ENCODE results near the gene MAPK14. TPM values are rescaled to one million over a fixed set of nuclear protein-coding genes. Genes with fewer than 3 reads are reported as not detected.

The MAPK14 gene
- total and polyA plus RNA-seq, 12 donors = 9.2 to 38.1 (median 29.3) TPM

- TF ChIP-seq CTCF (IDR thresholded peaks at IDR 0.05) = no peak
- DNase-seq (no peak), ATAC-seq (no peak)
- no peak overlapping the region for H3K27ac ChIP-seq
- peaks cover 0 to 47% (median 4%) of the 10 kb centered on the region in 9 donors for H3K36me3 ChIP-seq
- 94 to 98% methylated on average over 10 of the region's 10 CpGs for WGBS, 2 donors
- no peaks in the 10 kb centered on the region for H3K27me3 ChIP-seq
- H3K4me1 ChIP-seq = peaks cover 0 to 68% (median 0%) of the 10 kb centered on the region in 9 donors
- intact Hi-C loops (cut with DNase I) = no loop called here
- no peak overlapping the region for H3K4me3 ChIP-seq
- H3K9me3 ChIP-seq = no peaks in the 10 kb centered on the region
These were observed 87.8 kb downstream of the MAPK14 start for GRCh38 chr6:36115412-36115811.

- peaks cover 0 to 77% (median 8%) of the 10 kb centered on the region in 9 donors for H3K4me1 ChIP-seq
- no peak overlapping the region for H3K4me3 ChIP-seq
- H3K9me3 ChIP-seq = no peaks in the 10 kb centered on the region
- ATAC-seq (no peak), DNase-seq (no peak)
- H3K36me3 ChIP-seq = peaks cover 0 to 38% (median 4%) of the 10 kb centered on the region in 9 donors
- intact Hi-C loops (cut with DNase I) = no loop called here
- no peak overlapping the region for H3K27ac ChIP-seq
- no peak for TF ChIP-seq CTCF (IDR thresholded peaks at IDR 0.05)
- 58 to 72% methylated on average over 3 of the region's 3 CpGs for WGBS, 2 donors
- H3K27me3 ChIP-seq = no peaks in the 10 kb centered on the region
These were observed 88.7 kb downstream of the MAPK14 start for GRCh38 chr6:36116066-36116864.

GRCh38 chr6:36116943-36117342 is 89.3 kb downstream of the MAPK14 start:
- WGBS, 2 donors = 92 to 94% methylated on average over 2 of the region's 2 CpGs
- DNase-seq = no peak
- Histone ChIP-seq H3K27me3 (no peaks in the 10 kb centered on the region), H3K4me1 (peaks cover 0 to 82% (median 11%) of the 10 kb centered on the region in 9 donors), H3K27ac (no peak overlapping the region), H3K4me3 (no peak overlapping the region), H3K9me3 (no peaks in the 10 kb centered on the region), H3K36me3 (peaks cover 0 to 32% (median 0%) of the 10 kb centered on the region in 9 donors)
- no peak for TF ChIP-seq CTCF (IDR thresholded peaks at IDR 0.05)
- no peak for ATAC-seq
- intact Hi-C loops (cut with DNase I) = no loop called here

- WGBS, 2 donors = 88 to 90% methylated on average over 8 of the region's 8 CpGs
- H3K4me3 ChIP-seq = no peak overlapping the region
- peaks cover 0 to 90% (median 11%) of the 10 kb centered on the region in 9 donors for H3K4me1 ChIP-seq
- intact Hi-C loops (cut with DNase I) = no loop called here
- DNase-seq = no peak
- no peak for TF ChIP-seq CTCF (IDR thresholded peaks at IDR 0.05)
- peak overlapping the region in 1 of 10 donors; percentile 91 for H3K27ac ChIP-seq
- H3K36me3 ChIP-seq = peaks cover 0 to 22% (median 0%) of the 10 kb centered on the region in 9 donors
- ATAC-seq = no peak
- no peaks in the 10 kb centered on the region for H3K27me3 ChIP-seq
- no peaks in the 10 kb centered on the region for H3K9me3 ChIP-seq
These were observed 90.3 kb downstream of the MAPK14 start for GRCh38 chr6:36117658-36118549.
